CD4-positive, alpha-beta T cell treated with Interleukin-17A for 1 hour (primary cell): Measurements from ENCODE around the gene STC2.
"Not testable (repeated sequence)": the region's sequence is repeated elsewhere in the genome, so short reads cannot be mapped to it uniquely, and the experiment has no call there.

Experiments used
- DNase-seq: peaks from one replicate; pipeline ENCODE4 v3.0.0-alpha.2; 2020

The STC2 gene

GRCh38 chr5:173327948-173328843 is at the start of gene STC2:
TSS of gene STC2 (minus strand) at chr5:173328414. CDS start at chr5:173328193, 221 bp downstream.
- no peak for DNase-seq

DNA sequence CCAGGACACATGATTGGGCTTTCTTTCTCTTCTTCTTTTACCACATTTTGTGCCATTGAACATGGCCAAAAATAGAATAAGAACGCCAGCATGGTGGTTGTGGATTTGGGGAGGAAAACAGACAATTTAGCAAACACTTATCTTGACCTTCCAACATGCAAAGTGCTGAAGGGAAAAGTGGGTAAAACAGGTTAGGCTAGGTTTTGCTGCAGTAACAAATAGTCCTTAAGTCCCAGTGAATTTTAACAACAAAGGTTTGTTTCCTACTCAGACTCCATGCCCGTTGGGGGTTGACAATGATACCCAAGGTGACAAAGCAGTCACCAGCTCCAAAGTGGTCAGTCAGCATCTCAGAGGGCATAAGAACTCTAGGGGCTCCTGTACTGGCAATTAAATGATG is 43.2 kb upstream of the STC2 start:
- no peak for DNase-seq

DNA sequence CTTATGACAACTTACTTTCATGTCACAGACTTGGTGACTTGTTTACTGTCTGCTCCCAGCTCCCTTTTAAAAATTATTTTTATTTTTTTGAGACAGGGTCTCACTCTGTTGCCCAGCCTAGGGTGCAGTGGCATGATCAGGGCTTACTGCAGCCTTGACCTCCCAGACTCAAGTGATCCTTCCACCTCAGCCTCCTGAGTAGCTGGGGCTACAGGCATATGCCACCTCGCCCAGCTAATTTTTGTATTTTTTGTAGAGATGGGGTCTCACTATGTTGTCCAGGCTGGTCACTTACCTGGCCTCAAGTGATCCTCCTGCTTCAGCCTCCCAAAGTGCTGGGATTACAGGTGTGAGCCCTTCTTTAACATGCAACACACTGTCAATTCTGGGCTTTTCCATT is 35.2 kb upstream of the STC2 start:
- DNase-seq, result not testable (repeated sequence)

- no peak for DNase-seq
Measured at GRCh38 chr5:173355561-173355960, 27.3 kb upstream of the STC2 start.

DNA sequence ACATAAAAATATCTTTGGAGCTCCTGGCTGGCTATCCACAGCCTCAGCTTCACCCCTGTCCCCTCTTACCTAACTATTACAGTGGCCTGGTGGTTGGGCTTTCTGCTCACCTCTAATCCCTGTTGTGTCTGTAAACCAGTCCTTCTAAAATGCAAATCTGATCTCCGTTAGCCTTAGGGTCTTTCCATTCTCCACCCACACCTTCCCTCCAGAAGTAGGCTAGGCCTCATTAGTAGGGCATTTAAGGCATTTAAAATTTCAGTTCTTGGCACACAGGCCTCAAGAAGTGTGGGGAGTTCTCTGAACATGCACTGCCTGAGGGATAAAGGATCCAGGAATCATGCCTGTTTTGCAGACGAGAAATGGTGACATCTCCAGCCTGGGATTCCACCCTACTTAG is 26.4 kb upstream of the STC2 start:
- no peak for DNase-seq

- DNase-seq, result no peak
Measured at GRCh38 chr5:173352366-173353349, 24.4 kb upstream of the STC2 start.

DNA sequence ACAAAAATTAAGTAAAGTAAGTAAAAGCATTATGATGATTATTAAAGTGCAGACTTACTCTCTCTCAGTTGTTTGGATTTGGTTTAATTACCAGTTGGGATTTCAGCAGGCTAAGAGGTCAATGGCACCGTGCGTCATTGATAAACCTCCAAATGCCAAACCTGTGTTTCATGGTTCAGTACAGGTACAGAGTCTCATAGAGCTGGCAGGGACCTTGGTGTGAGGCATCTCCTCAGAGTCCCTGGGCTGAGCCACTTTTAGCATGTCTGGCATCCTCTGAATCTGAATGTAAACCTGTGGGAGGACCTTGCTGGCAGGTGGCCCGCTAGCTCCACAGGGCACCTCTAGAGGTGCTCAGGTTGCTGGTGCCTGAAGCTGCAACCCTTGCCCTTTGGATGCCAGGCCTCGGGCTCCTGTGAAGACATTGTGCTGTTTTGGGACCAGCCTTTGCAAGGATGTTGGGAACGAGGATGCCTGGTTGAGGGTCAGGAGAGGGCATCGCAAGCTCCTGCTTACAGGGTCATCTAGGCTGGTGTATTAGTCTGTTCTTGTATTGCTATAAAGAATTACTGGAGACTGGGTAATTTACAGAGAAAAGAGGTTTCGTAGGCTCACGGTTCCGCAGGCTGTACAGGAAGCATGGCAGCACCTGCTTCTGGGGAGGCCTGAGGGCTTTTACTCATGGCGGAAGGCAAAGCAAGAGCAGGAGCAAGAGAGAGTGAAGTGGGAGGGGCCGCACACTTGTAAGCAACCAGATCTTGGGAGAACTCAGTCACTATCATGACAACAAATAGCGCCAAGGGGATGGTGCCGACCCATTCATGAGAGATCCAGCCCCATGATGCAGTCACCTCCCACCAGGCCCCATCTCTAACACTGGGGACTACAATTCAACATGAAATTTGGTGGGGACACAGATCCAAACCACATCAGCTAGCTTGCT is 14.9 kb upstream of the STC2 start:
- no peak for DNase-seq

GRCh38 chr5:173341961-173342430 is 13.8 kb upstream of the STC2 start:
- no peak for DNase-seq

DNA sequence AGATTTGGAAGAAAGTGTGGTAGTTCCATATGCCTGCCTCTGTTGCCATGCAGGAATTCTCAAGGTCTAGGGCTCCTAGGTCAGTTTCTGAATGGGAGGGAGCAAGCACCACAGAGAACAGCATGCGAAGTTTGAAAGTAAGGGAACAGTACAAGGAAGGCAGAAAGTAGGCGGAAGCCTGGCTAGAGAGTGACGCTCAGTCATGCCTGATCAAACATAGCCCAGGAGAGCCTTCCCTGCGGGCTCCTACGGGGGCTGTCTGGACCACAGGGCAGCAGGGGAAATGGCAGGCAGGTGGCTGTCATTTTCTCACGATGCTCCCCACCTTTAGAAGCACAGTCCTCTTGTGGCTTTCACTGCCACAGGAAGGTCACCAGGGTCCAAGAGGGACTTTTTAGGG is 12.8 kb upstream of the STC2 start:
- no peak for DNase-seq

DNA sequence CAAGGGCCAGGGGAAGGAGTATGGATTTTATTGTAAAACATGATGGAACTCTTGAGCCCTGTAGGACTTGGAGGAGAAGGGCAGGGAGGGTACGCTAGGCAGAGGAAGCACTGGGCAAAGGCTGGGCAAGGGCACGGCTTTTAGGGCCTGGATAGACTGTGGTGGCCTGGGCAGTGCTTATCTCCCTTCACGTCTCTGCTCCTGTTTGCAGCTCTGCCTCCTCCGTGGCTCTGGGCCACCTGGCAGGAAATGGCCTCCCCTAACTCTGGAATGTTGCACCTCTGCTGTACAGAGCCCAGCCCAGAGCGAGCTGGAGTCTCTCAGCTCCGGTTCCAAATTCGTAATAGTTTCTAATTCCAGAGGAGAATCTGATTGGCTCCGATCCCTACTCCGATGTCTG is 12.2 kb upstream of the STC2 start:
- no peak for DNase-seq

DNA sequence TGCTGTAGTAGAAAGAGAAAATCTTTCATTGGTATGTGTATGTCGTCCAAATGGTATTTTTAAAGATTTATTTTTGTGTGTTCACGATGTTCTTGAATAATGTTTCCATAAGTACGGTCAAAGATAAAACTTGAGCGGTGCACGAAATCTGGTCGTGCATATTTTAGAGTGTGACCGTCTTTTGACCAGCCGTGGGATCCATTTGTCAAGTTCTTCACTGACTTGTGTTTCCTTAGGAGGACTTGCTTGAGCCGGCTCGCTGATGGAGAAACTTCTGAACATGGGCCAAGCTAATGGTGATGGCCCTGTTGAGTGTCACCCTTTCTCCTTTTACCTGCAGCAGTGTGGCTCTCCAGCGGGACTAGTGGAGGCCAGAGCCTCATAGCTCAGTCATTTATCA is 11.1 kb upstream of the STC2 start:
- no peak for DNase-seq

GRCh38 chr5:173338380-173339015 is 10.3 kb upstream of the STC2 start:
- no peak for DNase-seq

DNA sequence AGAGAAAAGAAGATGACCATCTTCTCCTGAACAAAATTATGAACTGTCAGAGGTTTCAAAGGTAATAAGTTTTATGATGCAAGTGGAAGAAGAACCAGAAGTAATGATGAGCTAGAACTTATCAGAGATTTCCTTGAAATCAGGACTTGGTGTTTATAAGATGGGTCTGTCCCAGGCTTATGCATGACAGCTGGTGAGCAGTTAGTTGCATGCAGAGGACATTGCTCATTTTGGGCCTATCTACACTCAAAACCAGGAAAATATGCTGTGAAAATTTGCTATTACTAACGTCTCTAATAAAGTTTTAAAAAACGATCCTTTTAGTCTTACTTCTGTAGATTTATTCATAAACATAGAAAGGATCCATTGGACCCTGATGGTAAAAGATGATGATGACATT is 6.6 kb upstream of the STC2 start:
- no peak for DNase-seq

DNA sequence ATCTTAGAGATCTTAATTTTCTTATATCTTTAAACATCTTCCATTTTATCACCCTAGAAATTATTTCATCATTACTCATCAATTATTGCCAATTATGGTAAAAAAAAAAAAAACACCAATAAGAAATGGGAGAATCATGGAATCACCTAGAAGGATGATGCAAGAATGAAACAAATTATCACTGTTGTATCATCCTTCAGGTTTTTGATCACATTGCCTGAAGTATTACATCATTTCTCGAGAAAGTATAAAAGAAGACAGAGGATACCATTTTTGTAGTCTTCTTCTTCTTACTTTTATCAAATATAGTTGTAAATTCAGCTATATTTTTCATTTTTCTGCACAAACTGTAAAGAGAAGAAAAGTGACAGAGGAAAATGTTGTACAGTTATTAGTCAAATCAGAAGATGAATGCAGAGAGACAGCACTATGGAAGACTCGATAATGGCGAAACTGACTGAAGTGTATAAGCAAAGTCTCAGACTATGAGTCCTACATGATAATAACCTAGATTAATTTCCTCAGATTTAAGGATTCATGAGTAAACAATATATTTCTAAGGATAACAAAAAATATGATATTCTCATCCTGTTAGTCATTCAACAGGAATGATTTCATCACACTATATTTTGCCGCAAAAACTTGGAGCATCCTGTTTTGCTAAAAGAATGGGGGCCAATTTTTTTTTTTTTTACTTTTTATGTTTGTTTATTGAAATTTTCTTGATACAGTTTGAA is 5.9 kb upstream of the STC2 start:
- DNase-seq, result no peak

DNA sequence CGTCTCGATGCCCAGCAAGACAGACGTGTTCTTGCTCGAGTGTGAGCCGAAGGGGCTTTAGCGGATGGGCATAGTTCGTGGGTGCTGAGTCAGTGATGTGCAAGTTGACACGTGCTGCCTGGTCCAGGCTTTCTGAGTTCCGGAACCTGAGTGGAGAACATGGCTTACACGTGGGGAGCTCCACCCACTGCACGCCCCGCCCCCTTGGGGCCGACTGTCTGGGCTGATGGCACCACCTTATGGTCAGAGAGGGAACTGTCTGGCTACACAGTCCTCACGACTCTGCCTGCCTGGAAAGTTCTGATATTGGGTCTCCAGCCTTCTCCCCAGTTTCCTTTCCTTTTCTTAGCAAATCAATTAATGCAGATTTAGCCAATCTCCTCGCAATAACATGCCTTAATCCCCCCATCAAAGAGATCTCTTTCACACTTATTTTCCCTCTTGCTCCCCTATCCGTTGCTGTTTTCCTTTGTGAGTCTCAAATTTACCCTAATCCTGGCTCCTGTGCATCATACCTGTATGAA is 3.8 kb upstream of the STC2 start:
- peak; percentile 62 for DNase-seq

DNA sequence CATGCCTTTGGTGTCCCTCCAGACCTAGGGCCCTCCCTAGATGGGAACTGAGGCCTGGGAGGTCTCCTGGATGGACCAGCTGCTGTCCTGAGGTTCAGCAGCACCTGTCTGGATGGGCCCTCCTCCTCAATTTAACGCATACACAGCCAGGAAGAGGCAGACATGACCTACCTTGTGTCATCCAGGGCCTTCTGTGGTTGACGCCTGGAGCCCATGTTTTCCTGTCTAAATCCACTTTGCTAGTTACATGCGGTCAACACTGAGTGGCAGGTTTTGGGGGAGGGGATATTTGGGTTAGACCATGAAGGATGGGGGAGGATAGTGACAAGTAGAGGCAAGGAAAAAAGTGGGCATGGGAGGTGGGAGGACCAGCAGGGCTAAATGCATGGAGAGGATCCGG is 3.1 kb upstream of the STC2 start:
- DNase-seq, result no peak

DNA sequence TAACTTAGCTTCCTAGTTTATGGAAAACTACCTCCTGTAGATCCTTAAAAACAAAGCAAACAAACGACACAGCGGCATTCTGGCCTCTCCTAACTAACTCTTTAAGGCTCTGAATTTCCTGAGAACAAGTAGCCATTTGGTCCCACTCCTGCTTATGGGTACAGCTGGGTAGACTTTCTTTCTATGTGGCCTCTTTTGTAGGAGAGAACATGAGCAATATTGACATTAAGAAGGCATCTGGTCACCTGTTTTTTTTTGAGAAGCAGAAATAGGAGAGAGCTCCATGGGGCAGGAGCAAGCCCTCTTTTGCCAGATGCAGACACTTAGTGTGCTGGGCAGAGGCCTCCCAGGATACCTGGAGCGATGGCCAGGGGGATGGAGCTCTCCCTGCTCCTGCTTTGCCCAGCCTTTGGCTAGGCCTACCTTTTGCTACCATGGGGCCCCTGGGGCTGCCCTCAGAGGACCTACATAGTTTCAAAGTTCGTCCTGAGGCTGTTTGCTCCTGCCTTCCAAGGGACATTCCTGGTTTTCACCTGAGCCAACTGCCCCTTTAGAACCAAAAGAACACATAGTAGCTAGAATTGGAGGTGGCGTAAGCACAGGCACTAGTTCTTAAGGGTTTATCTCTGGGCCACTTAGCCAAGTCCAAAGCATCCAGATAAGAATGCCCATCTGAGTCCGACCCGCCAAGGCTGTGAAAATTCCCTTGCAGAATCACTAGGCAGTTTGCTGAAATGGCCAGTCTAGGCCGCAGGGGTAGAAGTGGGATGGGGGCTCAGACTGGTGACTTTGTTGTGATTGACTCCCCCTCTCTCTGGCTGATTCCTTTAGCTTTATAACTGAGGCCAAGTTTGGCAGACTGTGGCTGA is 2.4 kb upstream of the STC2 start:
- no peak for DNase-seq

- DNase-seq, result no peak
Measured at GRCh38 chr5:173329491-173330337, 1.5 kb upstream of the STC2 start.
